DMS114 treated with DMSO at 0.1 percent for 48 hours (cell line): ENCODE data around the gene TMEM63A.
"Not testable (repeated sequence)": the region's sequence is repeated elsewhere in the genome, so short reads cannot be mapped to it uniquely, and the experiment has no call there.

ENCODE experiments used
- DNase-seq: peaks from one replicate; lab custom pipeline; 2025; ENCODE audit not compliant: unreplicated experiment; lab: John Stamatoyannopoulos, UW

TMEM63A gene

DNA sequence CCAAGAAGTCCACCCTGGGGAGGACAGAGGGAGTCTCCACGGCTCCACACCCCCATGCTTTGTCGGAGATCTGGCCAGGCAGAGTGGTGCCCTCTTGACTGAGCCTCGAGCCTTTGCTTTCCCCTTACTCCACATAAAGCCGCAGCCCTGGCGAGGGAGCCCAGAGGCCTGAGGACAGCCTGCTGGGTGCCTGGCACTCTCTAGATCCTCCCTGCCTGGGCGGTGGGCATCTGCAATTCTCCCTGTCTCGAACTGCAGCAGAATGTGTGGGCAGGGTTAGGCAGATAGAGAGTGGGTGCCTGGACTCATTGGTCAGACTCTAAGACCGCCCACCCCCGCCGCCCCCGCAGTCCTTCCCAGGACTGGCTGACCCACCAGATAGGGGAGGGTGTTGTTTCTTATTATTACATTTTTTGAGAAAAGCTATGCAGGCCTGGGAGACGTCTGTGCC, 58.3 kb downstream of the TMEM63A start:
- no peak for DNase-seq

DNA sequence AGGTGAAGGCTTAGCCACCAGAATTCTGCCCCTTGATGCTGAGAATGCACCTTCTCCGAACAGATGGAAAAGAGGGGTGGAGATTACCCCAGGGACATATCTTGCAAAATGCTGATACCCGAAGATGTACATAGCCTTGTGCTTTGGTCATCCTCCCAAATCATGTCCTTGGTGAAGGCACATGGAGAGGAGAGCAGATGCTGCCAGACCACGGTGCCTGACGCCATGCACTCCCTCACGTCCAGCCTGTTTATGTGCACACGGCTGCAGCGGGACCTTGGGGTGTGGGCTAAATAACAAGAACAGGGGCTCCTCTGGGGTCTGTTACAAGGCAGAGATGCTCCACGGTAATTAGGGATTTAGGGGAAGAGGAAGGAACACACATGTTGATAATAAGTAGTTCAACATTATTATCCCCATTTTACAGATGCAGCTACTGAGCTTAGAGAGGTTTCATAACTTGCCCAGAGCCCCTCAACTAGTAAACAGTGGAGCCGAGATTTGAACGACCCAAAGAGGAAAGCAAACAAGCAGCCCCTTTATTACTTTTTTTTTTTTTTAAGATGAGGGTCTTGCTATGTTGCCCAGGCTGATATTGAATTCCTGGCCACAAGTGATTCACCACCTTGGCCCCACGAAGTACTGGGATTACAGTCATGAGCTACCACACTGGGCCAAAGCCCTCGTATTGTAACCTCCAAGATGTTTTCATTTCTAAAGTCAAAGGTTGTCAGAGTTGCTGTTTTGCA, 59.4 kb downstream of the TMEM63A start:
- no peak for DNase-seq

DNA sequence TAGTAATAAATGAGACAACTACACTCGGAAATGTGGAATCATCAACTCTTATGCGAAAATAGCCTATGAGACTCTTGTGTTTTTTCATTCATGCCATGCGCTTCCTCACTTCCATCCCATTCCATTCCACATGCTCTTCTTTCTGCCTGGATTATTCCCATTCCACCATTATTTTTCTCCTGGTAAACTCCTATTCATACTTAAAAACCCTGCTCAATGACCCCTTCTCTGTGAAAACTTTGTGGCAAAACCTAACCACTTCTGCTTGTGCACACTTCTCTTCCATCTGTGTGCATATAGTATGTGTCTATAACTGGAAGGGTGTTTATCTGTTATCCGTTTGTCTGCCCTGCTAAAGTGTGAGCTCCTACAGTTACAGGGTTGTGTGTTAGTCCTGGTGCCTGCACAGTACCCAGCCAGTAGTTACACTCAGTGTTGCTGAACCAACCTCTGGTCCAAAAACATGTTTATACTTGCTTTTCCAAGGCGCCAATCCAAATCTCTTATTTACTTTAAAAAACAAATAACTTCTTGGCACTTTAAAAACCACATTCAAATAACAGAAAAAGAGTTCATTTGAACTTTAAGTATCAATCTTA, 61.6 kb downstream of the TMEM63A start:
- no peak for DNase-seq

DNA sequence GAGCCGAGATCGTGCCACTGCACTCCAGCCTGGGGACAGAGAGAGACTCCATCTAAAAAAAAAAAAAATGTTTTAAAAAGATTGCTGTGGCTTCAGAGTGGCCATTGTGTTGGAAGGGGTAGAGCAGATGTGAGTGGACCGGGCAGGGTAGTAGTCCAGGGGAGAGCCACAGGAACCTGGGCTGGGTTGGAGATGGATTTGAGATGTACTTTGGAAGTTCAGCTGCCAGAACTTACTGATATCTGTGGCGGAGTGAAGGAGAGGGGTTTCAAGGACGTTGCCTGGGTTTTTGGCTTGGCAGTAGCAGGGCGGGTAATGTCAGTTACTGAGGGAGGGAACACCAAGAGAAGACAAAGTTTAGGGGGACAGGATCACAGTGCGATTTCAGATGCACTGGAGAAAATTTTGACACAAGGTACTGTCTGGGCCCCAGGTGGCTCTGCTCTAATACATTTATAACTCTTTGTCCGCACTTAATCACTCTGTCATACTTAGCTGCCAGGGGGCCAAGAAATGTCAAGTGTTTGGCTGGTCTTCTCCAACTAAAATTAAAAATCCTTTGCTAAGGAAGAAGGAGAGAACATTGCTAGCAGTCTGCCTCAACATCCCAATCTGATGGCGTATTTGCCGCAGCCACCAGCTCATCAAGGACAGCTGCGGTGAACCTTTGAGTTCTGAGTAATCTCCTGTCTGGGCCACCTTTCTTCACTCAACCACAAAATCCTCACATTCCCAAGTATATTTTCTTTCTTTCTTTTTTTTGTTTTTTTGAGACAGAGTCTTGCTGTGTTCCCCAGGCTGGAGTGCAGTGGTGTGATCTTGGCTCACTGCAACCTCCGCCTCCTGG, 62.6 kb downstream of the TMEM63A start:
- DNase-seq: no peak

DNA sequence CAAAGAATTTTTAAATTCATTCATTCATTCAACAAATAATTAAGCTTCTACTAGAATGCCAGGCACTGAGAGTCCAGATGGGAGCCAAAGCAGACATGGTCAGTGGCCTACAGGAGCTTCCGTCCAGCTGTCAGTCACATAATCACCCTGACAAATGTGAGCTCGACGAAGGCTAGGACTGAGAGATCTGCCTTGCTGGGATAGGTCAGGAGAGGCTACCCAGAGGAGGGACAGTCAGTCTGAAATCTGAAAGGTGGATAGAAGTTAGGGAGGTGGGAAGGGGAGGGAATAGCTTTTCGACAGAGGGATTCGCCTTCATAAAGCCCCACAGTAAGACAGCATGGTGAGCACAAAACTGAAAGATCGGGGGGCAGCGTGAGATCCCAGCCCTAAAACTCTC, 64.0 kb downstream of the TMEM63A start:
- DNase-seq: no peak

DNA sequence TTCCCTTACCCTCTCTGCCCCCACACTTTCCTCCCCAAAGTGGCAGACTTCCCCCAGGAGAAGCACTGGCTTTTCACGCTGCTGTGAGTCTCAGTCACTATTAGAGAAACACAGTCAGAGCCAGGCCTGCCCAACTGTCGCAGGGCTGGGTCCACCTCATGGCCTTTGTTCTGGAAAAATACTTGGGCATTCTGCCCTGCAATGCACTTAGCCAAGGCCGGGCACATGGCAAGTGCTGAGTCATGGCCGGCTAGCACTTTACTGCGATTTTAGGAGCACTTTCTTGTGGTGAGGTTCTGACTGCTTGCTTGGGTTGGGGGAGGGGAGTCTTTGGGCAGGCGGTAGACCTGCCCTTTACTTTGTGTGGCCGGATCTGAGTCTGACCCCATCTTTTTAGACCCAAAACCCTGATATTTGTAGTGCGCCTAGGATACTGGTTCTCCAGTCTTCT, 64.5 kb downstream of the TMEM63A start:
- DNase-seq: no peak

DNA sequence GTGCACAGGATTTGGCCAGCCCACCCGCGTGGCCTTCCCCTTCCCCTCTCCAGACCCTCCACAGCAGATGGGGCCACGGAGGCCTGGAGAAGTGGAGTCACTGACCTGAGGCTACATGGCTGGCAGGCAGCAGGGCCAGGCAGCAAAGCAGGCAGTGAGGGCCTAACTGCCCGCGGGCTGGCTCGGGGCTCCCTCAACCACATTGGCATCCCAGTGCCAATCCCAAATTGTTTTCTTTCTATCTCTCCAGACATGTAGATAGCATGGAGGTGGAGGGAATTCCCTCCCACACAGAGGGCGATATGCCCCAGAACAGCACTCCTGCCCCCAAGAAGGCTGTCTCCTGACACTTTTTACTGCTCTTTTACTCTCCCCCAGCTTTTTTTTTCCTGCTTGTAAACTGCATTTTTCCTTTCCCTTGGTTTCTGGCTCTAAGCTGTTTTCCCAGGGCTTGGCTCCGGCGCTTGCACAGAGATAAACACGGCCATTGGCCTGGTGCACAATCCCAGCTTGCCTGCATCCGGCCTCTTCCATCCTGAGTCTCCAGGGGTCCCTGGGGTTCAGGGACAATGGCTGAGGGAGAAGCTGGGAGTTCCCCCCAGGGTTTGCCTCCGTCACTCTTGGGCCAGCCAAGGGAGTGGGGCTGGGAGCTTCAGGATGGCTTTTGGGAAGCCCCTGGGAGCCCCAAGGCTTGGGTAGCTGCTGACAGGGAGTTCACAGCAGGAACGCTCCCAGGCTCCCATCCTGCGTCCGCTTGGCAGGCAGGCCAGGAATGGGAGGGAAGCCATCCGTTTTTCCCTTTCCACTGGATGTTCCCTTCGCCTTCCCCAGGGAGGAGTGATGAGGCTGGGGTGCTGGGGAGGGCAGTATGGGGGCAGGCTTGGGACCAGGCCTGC, 65.3 kb downstream of the TMEM63A start:
- no peak for DNase-seq

DNA sequence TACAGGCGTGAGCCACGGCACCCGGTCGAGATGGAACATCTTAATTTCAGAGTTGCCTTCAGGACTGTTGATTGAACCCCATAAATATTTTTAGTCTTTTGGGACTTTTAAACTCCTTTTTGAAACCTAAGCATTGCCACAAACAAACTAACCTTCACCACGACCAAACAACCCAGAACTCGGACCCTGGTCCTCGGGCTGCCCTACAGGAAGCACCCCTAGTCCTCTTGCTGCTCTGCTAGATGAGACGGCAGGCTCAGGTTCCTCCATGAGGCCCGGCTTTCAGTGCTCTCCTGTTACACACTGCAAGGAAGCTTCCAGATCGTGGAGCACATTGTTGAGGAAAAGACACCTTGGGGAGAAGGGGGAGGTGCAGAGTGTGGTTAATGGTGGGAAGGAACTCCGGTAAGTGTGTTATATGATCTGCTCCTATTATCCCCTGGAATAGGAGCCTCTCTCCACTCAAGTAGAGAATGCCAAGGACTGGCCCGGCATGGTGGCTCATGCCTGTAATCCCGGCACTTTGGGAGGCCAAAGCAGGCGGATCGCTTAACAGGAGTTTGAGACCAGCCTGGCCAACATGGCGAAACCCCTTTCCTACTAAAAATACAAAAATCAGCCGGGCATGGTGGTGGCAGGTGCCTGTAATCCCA, 66.5 kb downstream of the TMEM63A start:
- no peak for DNase-seq

DNA sequence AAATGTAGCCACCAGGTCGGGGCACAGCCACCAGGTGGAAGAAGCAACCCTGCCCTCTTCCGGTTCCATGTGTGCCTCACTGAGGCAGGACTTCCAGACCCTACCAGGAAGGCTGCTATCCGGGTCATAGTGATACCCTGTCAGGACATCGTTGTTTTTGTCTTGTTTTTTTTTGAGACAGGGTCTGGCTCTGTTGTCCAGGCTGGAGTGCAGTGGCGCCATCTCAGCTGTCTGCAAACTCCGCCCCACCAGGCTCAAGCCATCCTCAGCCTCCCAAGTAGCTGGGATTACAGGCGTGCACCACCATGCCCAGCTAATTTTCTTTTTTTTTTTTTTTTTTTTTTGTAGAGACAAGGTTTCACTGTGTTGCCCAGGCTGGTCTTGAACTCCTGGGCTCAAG, 67.1 kb downstream of the TMEM63A start:
- not testable (repeated sequence) for DNase-seq

DNA sequence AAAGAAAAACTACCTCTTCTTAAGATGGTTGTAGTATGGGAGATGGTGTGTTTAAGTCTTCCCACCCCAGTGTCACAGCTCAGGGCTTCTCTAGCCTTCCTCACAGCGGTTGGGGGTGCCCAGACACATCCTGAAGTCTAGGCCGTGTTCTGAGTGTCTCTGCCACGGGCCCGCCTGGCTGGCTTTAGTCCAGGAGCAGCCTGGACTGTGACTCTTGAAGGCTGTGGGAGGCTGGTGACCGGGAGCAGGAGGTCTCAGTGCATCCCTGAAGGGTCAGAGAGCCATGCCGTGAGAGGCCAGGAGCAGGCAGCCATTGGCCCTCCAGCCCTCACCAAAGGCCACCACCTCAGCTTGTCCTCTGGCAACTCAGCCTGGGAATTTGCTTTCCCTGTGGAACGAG, 67.8 kb downstream of the TMEM63A start:
- DNase-seq: no peak

DNA sequence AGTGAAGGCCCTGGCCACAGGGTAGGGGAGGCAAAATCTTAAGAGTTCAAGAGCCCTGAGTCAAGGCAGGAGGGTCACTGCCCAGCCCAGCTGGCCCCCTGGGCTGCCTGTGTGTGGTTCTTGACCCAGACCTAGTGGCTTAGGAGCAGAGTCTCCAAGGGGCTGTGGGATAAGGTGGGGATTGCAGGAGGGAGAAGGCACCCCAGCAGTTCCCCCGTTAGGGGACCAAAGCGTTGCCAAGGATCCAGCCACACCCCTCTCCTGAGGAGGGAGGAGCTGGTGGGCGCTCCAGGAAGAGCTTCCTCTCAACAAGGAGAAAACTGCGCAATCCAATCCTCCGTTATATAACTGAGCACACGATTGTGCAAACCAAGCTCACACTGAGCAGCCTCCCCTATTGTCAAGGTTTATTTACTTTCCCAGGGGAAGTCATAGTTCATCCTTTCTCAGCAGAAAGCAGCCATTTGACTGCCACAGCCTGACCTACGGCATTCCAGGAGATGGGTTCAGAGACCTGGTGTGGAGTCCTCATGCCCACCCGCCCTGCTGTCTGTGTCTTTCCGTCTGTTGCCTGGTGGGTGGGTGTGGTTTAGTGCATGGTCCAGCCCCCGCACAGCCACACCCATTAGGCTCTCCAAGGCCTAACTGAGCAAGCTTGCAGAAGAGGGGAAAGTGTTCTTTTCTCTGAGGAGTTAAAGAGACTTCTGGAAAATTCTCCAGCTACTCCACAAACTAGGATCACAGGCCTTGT, 68.8 kb downstream of the TMEM63A start:
- no peak for DNase-seq

DNA sequence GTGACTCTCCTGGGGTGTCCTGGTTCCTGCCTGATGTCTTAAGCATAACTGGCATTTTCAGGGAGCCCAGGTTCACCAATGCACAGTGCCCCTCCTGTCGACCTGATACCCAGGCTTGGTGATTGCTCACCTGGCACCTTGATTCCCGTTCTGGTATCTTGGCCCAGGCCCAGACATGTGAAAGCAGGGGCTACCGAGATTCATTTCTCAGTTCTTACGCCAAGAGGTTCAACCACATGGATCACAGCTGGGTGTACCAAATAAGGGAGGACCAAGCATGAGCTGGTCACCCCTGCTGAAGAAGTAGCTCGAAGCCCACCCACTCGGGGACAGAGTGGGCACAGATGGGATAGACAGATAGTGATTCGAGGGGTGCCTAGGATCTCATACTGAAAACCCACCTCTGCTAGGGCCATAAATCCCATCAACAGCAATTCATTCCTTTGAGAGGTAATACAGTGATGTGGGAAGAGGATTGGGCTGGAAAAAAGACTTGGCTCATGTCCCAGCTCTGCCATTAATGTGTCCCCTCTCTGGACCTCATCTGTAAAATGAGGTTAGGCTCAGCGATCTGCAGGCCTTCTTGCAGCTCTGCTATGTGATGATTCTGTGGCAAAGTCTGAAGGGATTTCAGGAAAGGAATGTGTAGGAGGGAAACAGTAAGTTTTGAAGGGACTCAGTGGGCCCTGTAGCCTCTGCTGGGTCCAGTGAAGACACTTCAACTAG, 69.5 kb downstream of the TMEM63A start:
- DNase-seq: no peak

DNA sequence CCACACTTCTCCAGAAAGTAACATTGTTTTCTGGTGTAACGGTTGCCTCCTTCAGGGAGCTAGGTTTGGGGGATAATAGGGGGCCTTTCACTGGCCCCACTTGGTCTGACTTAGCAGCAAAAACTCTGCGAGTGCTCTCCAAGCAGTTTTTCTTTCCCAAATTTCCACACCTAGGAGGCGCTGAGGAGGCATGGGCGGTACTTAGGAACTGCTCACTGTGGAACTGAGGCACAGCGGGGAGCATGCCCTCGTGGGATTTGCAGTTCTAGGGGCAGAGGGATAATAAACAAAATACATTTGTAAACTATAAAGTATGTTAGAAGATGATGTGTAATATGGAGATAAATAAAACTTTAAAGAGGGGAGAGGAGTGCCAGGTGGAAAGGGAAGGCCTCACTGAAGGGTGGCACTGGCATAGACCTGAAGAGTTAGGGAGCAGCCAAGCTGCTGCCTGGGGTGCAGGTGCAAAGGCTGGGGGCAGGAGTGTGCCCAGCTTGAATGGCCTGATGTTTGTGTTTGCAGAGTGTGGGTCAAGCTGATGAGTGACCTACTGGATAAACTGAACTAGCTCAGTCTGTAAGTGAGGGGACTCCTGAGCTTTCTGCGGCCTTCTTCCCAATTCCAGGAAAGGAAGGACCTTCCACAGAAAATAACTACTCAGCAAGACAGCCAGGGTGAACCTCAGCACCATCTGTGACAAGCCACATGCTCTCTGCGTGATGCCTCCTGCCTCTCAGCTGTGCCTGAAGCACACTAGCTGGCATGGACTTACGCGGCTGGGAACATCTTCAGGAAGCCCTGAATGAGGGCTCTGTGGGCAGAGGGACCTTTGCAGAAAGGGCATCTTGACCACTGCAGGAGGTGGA, 70.3 kb downstream of the TMEM63A start:
- DNase-seq: no peak

DNA sequence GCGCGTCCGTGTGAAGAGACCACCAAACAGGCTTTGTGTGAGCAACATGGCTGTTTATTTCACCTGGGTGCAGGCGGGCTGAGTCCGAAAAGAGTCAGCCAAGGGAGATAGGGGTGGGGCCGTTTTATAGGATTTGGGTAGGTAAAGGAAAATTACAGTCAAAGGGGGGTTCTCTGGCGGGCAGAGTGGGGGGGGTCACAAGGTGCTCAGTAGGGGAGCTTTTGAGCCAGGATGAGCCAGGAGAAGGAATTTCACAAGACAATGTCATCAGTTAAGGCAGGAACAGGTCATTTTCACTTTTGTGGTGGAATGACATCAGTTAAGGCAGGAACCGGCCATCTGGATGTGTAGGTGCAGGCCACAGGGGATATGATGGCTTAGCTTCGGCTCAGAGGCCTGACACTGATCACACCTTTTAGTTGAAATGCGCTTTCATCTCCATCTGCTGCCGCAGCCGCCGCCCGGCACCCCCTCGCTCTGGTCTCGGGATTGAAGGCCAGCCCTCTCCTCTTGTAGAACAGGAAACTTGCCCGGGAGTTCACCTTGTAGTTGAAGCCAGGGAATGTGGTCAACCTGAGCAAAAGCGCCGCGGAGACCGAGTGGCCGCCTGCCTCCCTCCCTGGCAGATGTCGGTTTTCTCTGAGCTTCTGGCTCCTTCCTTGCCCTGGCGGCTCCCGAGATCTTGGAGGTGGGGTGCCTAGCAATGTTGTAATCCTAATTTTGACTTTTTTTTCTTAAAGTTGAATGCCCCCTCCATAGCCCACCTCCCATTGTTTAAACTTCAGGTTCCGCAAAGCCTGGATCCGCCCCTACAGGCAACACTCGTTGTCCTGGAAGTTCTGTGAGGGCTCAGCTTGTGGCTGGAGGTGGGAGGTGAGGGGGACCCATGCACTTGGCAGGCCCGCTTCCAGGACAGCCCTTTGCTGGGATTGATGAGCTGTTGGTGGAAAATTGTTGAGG, 71.3 kb downstream of the TMEM63A start:
- DNase-seq: not testable (repeated sequence)

DNA sequence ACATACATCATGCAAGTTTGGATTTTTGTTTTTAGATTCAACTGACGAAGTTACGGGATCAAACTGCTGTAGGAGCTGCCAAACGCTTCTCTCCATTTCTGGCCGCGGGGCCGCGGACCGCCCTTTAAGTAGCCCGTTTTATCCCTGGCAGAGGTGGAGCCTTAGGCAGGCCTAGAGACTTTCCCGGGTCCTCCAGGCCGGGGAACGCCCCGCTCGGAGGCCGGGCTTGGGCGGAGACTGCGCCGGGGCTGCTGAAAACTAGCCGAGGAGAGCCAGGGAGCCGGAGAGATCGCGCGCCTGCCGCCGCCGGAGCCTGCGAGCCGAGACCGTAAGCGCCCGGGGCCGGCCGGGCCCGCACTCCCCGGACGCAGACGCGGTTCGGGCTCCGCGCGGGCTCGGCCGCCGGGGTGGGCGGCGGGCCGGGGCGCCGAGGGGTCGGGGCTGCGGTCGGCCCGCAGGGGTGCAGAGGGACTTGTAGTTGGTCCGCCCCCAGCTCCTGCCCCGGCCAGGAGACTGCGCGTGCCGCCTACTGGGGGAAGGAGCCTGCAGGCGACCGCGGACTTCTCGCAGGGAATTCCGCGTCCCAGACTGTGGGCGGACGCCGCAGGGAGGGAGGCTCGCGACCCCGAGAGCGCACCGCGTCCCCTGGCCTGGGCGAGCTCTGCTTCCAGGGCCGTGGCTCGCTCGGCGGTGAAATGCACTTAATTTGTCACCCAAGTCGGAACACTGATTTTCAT, 72.2 kb downstream of the TMEM63A start, which contains the start of gene EPHX1:
Gene EPHX1, plus strand, starts transcription at position 283 of the 737 bp plus-strand sequence. CDS start 18,606 bp downstream, outside the sequence.
- peak; percentile 82 for DNase-seq

DNA sequence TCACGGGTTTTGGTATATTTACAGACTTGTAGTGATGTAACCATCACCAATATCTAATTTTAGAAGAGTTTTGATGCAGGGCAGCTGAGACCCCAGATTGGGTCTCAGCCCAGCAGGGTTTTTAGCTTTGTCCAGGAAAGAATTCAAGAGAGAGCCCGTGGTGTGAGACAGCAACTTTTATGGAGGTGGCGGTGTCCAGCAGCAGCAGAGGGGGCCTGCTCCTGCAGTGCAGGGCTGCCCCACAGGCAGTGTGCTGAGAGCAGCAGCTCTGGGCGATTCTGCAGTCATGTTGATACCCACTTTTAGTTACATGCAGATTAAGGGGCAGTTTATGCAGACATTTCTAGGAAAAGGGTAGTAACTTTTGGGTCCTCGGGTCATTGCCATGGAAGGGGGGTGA, 74.0 kb downstream of the TMEM63A start:
- no peak for DNase-seq
